ENCODE data around the gene TFB1M. TPM values are rescaled to one million over a fixed set of nuclear protein-coding genes. Genes with fewer than 3 reads are reported as not detected.

Gene TFB1M
- total and polyA plus RNA-seq, 2 donors (not counting 3 experiments of a cell fraction or from before 2014, with no cell fraction given): 12.9 to 35.5 TPM

DNA sequence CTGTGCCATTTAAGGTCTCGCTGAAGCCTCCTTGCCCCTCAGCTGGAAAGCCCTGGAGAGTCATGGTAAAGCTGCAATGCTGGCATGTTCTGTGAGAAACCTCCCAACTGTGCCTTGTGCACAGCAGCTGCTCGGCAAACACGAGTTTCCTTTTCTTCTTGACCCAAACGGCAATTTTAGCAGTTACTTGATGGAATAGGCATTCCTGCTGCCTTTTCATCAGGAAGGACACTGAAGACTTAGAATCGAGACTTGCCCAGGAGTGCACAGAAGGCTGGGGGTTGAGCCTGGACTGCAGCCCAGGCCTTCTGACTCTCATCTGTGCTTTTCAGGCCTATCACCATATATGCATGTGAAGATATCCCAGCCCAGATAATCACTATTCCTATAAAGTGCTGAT lies 79.2 kb downstream of the TFB1M start:
- Histone ChIP-seq H3K79me2 (ENCODE audit: control insufficient read depth, insufficient read depth, low read length) (no peaks in the 10 kb centered on the region), H3K4me1 (ENCODE audit: control insufficient read depth, extremely low read depth, insufficient read depth, low read length) (no peaks in the 10 kb centered on the region), H3K36me3 (ENCODE audit: control insufficient read depth in 2 of 2, extremely low read depth in 1 of 2, insufficient read depth in 2 of 2, low read length in 2 of 2) (no peaks in the 10 kb centered on the region), H3K4me3 (replicated peaks in 1 of 3; ENCODE audit: insufficient read depth in 1 of 3, low read depth in 1 of 3, low read length in 3 of 3) (no peak overlapping the region), H4K20me1 (replicated peaks; ENCODE audit: control insufficient read depth, extremely low read depth, insufficient read depth, low read length) (no peaks in the 10 kb centered on the region), H3K9me1 (replicated peaks; ENCODE audit: control insufficient read depth, extremely low read depth, insufficient read depth, low read length) (no peaks in the 10 kb centered on the region), H3K9me3 (replicated peaks; ENCODE audit: control insufficient read depth, insufficient read depth, low read length) (no peaks in the 10 kb centered on the region), H2AFZ (ENCODE audit: low read depth, low read length) (no peak overlapping the region), H3K9ac (replicated peaks; ENCODE audit: extremely low read depth, insufficient read depth, low read length) (no peak overlapping the region), H3K27me3 (ENCODE audit: control insufficient read depth in 2 of 2, insufficient read depth in 2 of 2, low read length in 2 of 2) (no peaks in the 10 kb centered on the region), H3K4me2 (ENCODE audit: insufficient read depth, low read length) (no peak overlapping the region), H3K27ac (ENCODE audit: insufficient read depth, low read depth, low read length) (no peak overlapping the region)
- no peak for DNase-seq (ENCODE audit: low read depth, low spot score)
- BruUV-seq (replicated peaks): no TSS peak
- intact Hi-C loops (cut with micrococcal nuclease) (no loop called here), dilution Hi-C loops (cut with MboI; ENCODE audit: extremely low pct_ligation_motif_present, low sequenced_read_pairs) (no loop called here)
- CTCF ChIA-PET: interaction anchor here (1.1 to 4.5 kb wide), 3 partner anchors 13 to 59 kb away, joined by 3 to 18 read pairs (median 3); no protein-coding TSS in a partner anchor
- POLR2A ChIA-PET: no interaction called here
- TF ChIP-seq FOS (IDR thresholded peaks at IDR 0.05; ENCODE audit: borderline replicate concordance, insufficient read depth, low read length): no peak
- TF ChIP-seq POLR2A (IDR thresholded peaks at IDR 0.05; ENCODE audit: low read depth, low read length): no peak
- TF ChIP-seq JUN (IDR thresholded peaks at IDR 0.05; ENCODE audit: borderline replicate concordance, insufficient read depth, insufficient read length, low read depth): no peak
- no peak for TF ChIP-seq POLR2AphosphoS5 (IDR thresholded peaks at IDR 0.05; ENCODE audit: insufficient read depth, low read depth, low read length)
- TF ChIP-seq, protein P1, sequence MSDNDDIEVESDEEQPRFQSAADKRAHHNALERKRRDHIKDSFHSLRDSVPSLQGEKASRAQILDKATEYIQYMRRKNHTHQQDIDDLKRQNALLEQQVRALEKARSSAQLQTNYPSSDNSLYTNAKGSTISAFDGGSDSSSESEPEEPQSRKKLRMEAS (IDR thresholded peaks at IDR 0.05; ENCODE audit: insufficient read depth, insufficient read length): no peak
- TF ChIP-seq, protein P2, sequence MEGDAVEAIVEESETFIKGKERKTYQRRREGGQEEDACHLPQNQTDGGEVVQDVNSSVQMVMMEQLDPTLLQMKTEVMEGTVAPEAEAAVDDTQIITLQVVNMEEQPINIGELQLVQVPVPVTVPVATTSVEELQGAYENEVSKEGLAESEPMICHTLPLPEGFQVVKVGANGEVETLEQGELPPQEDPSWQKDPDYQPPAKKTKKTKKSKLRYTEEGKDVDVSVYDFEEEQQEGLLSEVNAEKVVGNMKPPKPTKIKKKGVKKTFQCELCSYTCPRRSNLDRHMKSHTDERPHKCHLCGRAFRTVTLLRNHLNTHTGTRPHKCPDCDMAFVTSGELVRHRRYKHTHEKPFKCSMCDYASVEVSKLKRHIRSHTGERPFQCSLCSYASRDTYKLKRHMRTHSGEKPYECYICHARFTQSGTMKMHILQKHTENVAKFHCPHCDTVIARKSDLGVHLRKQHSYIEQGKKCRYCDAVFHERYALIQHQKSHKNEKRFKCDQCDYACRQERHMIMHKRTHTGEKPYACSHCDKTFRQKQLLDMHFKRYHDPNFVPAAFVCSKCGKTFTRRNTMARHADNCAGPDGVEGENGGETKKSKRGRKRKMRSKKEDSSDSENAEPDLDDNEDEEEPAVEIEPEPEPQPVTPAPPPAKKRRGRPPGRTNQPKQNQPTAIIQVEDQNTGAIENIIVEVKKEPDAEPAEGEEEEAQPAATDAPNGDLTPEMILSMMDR (IDR thresholded peaks at IDR 0.05; ENCODE audit: extremely low read depth in 1 of 2, insufficient read depth in 1 of 2, low read depth in 1 of 2, low read length in 2 of 2): no peak
- no peak for TF ChIP-seq MYC (IDR thresholded peaks at IDR 0.05; ENCODE audit: low read depth, low read length)
- no peak for TF ChIP-seq EZH2 (IDR thresholded peaks at IDR 0.05; ENCODE audit: borderline replicate concordance, low read depth, low read length, severe bottlenecking)
- no peak for TF ChIP-seq GATA2 (IDR thresholded peaks at IDR 0.05; ENCODE audit: insufficient read depth, insufficient read length, low read depth, low read length)
- FAIRE-seq: no peak

Data from endothelial cell of umbilical vein (primary cell).